ENCODE results near the gene ASIC4. TPM values are rescaled to one million over a fixed set of nuclear protein-coding genes. Genes with fewer than 3 reads are reported as not detected.

ASIC4 gene
- total RNA-seq, 5 donors from 2014 or later (not counting 1 experiment from before 2014, with no cell fraction given) = 0.09 to 0.35 (median 0.20) TPM; not detected in 2

- H3K4me1 Mint-ChIP-seq = peaks cover 6 to 12% (median 7%) of the 10 kb centered on the region in 3 donors
- no peak for ATAC-seq (replicated peaks in 1 of 4)
- no peak overlapping the region for H3K27ac ChIP-seq (ENCODE audit: low read length)
- H3K27me3 ChIP-seq (replicated peaks in 1 of 2; ENCODE audit: control insufficient read depth in 2 of 2, extremely low read depth in 1 of 2, insufficient read depth in 2 of 2, low read length in 1 of 2) = peaks cover 2 to 88% of the 10 kb centered on the region in 2 experiments
- H3K36me3 Mint-ChIP-seq = no peaks in the 10 kb centered on the region
- no peak overlapping the region for H3K4me3 ChIP-seq (ENCODE audit: control insufficient read depth in 1 of 2, extremely low read depth in 1 of 2, low read length in 1 of 2)
- peaks cover 30 to 53% of the 10 kb centered on the region in 2 donors for H3K27me3 Mint-ChIP-seq
- ChIA-PET CTCF (interaction anchor here in 1 of 2 donors (0.6 kb wide), 2 partner anchors 9 to 92 kb away, joined by 3 to 4 read pairs; no protein-coding TSS in a partner anchor), POLR2A (no interaction called here)
- peak overlapping the region; percentile 39 to 59 (median 44) for H3K4me3 Mint-ChIP-seq
- no peak for DNase-seq
- peak overlapping the region in 1 of 2 donors; percentile 61 for H3K27ac Mint-ChIP-seq
- 88% methylated on average over 10 of the region's 12 CpGs for WGBS (ENCODE audit: insufficient coverage)
- H3K36me3 ChIP-seq (ENCODE audit: control insufficient read depth in 2 of 2, extremely low read depth in 1 of 2, insufficient read depth in 1 of 2, low read length in 1 of 2) = no peaks in the 10 kb centered on the region
- H3K9me3 Mint-ChIP-seq = no peaks in the 10 kb centered on the region
- peaks cover 0 to 23% of the 10 kb centered on the region in 2 experiments for H3K4me1 ChIP-seq (ENCODE audit: control insufficient read depth in 1 of 2, extremely low read depth in 1 of 2, insufficient read depth in 2 of 2, low read length in 2 of 2)
- no peaks in the 10 kb centered on the region for H3K9me3 ChIP-seq
Observed at GRCh38 chr2:219553463-219553963, 39.2 kb downstream of the ASIC4 start.

DNA sequence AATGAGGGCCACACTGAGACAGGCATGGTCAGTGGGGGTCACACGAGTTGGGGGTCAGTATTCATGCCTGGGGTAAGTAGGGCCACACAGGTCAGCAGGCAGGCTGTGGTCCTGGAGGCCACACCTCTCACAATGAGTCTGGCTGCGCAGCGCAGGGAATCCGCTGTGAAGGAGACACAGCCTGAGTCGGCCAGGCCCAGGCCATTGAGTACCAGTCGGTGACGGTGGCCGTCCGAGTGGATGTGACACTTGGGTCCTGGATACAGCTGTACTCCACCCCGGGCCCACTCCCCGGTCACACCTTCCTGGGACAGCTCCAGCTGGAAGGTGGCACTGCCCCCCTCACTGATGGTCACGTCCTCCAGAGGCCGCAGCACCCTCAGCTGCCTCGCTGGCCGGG is 40.1 kb downstream of the ASIC4 start:
- H3K4me3 ChIP-seq (ENCODE audit: control insufficient read depth in 1 of 2, extremely low read depth in 1 of 2, low read length in 1 of 2) = no peak overlapping the region
- 93% methylated on average over 9 of the region's 15 CpGs for WGBS (ENCODE audit: insufficient coverage)
- DNase-seq (no peak), ATAC-seq (replicated peaks in 1 of 4) (no peak)
- Mint-ChIP-seq H3K4me1 (peaks cover 6 to 12% (median 7%) of the 10 kb centered on the region in 3 donors), H3K4me3 (no peak overlapping the region), H3K36me3 (no peaks in the 10 kb centered on the region), H3K27ac (peak overlapping the region in 1 of 2 donors; percentile 8), H3K9me3 (no peaks in the 10 kb centered on the region), H3K27me3 (peaks cover 33 to 50% of the 10 kb centered on the region in 2 donors)
- ChIA-PET POLR2A (no interaction called here), CTCF (interaction anchor here in 1 of 2 donors (0.6 to 0.7 kb wide), 2 partner anchors 91 to 496 kb away, joined by 3 to 4 read pairs; no protein-coding TSS in a partner anchor)
- no peaks in the 10 kb centered on the region for H3K9me3 ChIP-seq
- no peak overlapping the region for H3K27ac ChIP-seq (ENCODE audit: low read length)
- H3K4me1 ChIP-seq (ENCODE audit: control insufficient read depth in 1 of 2, extremely low read depth in 1 of 2, insufficient read depth in 2 of 2, low read length in 2 of 2) = peaks cover 0 to 23% of the 10 kb centered on the region in 2 experiments
- H3K36me3 ChIP-seq (ENCODE audit: control insufficient read depth in 2 of 2, extremely low read depth in 1 of 2, insufficient read depth in 1 of 2, low read length in 1 of 2) = no peaks in the 10 kb centered on the region
- H3K27me3 ChIP-seq (replicated peaks in 1 of 2; ENCODE audit: control insufficient read depth in 2 of 2, extremely low read depth in 1 of 2, insufficient read depth in 2 of 2, low read length in 1 of 2) = peaks cover 2 to 87% of the 10 kb centered on the region in 2 experiments

- Histone ChIP-seq H3K9me3 (no peaks in the 10 kb centered on the region), H3K27me3 (replicated peaks in 1 of 2; ENCODE audit: control insufficient read depth in 2 of 2, extremely low read depth in 1 of 2, insufficient read depth in 2 of 2, low read length in 1 of 2) (peaks cover 2 to 82% of the 10 kb centered on the region in 2 experiments), H3K4me1 (ENCODE audit: control insufficient read depth in 1 of 2, extremely low read depth in 1 of 2, insufficient read depth in 2 of 2, low read length in 2 of 2) (peaks cover 0 to 23% of the 10 kb centered on the region in 2 experiments), H3K4me3 (ENCODE audit: control insufficient read depth in 1 of 2, extremely low read depth in 1 of 2, low read length in 1 of 2) (no peak overlapping the region), H3K36me3 (ENCODE audit: control insufficient read depth in 2 of 2, extremely low read depth in 1 of 2, insufficient read depth in 1 of 2, low read length in 1 of 2) (no peaks in the 10 kb centered on the region), H3K27ac (ENCODE audit: low read length) (no peak overlapping the region)
- ChIA-PET POLR2A (no interaction called here), CTCF (no interaction called here)
- no peak overlapping the region for H3K27ac Mint-ChIP-seq
- no peaks in the 10 kb centered on the region for H3K36me3 Mint-ChIP-seq
- H3K4me3 Mint-ChIP-seq = no peak overlapping the region
- peaks cover 33 to 40% of the 10 kb centered on the region in 2 donors for H3K27me3 Mint-ChIP-seq
- no peaks in the 10 kb centered on the region for H3K9me3 Mint-ChIP-seq
- DNase-seq (no peak), ATAC-seq (replicated peaks in 1 of 4) (no peak)
- peaks cover 6 to 10% (median 7%) of the 10 kb centered on the region in 3 donors for H3K4me1 Mint-ChIP-seq
- 93% methylated on average over 19 of the region's 20 CpGs for WGBS (ENCODE audit: insufficient coverage)
Observed at GRCh38 chr2:219555956-219556355, 41.7 kb downstream of the ASIC4 start.

- no peak overlapping the region for H3K4me3 Mint-ChIP-seq
Observed at GRCh38 chr2:219556413-219556812, 42.1 kb downstream of the ASIC4 start.

DNA sequence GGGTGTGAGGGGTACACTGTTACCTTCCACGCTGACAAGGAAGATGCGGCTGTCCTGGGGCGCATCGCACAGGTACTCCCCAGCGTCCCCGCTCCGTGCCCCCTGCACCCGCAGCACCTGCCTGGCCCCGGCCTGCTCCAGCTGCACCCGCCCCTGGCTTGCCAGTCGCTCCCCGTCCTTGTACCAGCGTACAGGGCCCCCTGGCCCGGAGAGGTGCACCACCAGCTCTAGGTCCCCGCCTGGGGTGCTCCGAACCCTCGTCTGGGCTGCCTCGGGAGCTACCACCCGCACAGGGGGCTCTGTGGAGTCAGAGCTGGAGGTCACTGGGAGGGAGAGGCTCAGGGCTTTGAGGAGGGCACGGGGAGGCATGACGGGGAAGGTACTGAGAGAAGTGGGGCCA is 43.0 kb downstream of the ASIC4 start:
- ATAC-seq (replicated peaks in 1 of 4) = no peak
- H3K27me3 Mint-ChIP-seq = peaks cover 28 to 36% of the 10 kb centered on the region in 2 donors
- H3K4me1 Mint-ChIP-seq = peaks cover 0 to 5% (median 4%) of the 10 kb centered on the region in 3 donors
- no peak overlapping the region for H3K27ac ChIP-seq (ENCODE audit: low read length)
- POLR2A ChIA-PET = no interaction called here
- H3K36me3 ChIP-seq (ENCODE audit: control insufficient read depth in 2 of 2, extremely low read depth in 1 of 2, insufficient read depth in 1 of 2, low read length in 1 of 2) = no peaks in the 10 kb centered on the region
- no peak overlapping the region for H3K4me3 ChIP-seq (ENCODE audit: control insufficient read depth in 1 of 2, extremely low read depth in 1 of 2, low read length in 1 of 2)
- WGBS (ENCODE audit: insufficient coverage) = 82% methylated on average over 20 of the region's 21 CpGs
- H3K4me3 Mint-ChIP-seq = no peak overlapping the region
- H3K36me3 Mint-ChIP-seq = no peaks in the 10 kb centered on the region
- peaks cover 0 to 12% of the 10 kb centered on the region in 2 experiments for H3K4me1 ChIP-seq (ENCODE audit: control insufficient read depth in 1 of 2, extremely low read depth in 1 of 2, insufficient read depth in 2 of 2, low read length in 2 of 2)
- no peak overlapping the region for H3K27ac Mint-ChIP-seq
- H3K27me3 ChIP-seq (replicated peaks in 1 of 2; ENCODE audit: control insufficient read depth in 2 of 2, extremely low read depth in 1 of 2, insufficient read depth in 2 of 2, low read length in 1 of 2) = peaks cover 0 to 82% of the 10 kb centered on the region in 2 experiments
- H3K9me3 ChIP-seq = no peaks in the 10 kb centered on the region
- no peak for DNase-seq
- CTCF ChIA-PET = no interaction called here
- no peaks in the 10 kb centered on the region for H3K9me3 Mint-ChIP-seq

More at GRCh38 chr2:219556413-219556812, 42.1 kb downstream of the ASIC4 start:
- peaks cover 0 to 82% of the 10 kb centered on the region in 2 experiments for H3K27me3 ChIP-seq (replicated peaks in 1 of 2; ENCODE audit: control insufficient read depth in 2 of 2, extremely low read depth in 1 of 2, insufficient read depth in 2 of 2, low read length in 1 of 2)
- H3K9me3 ChIP-seq = no peaks in the 10 kb centered on the region
- peaks cover 0 to 21% of the 10 kb centered on the region in 2 experiments for H3K4me1 ChIP-seq (ENCODE audit: control insufficient read depth in 1 of 2, extremely low read depth in 1 of 2, insufficient read depth in 2 of 2, low read length in 2 of 2)
- H3K36me3 ChIP-seq (ENCODE audit: control insufficient read depth in 2 of 2, extremely low read depth in 1 of 2, insufficient read depth in 1 of 2, low read length in 1 of 2) = no peaks in the 10 kb centered on the region
- H3K36me3 Mint-ChIP-seq = no peaks in the 10 kb centered on the region
- DNase-seq = no peak
- no peaks in the 10 kb centered on the region for H3K9me3 Mint-ChIP-seq
- no peak overlapping the region for H3K27ac Mint-ChIP-seq
- peaks cover 6 to 9% (median 7%) of the 10 kb centered on the region in 3 donors for H3K4me1 Mint-ChIP-seq
- WGBS (ENCODE audit: insufficient coverage) = 87% methylated on average over 17 of the region's 19 CpGs
- POLR2A ChIA-PET = no interaction called here
- ATAC-seq (replicated peaks in 1 of 4) = no peak
- H3K27me3 Mint-ChIP-seq = peaks cover 31 to 39% of the 10 kb centered on the region in 2 donors
- no peak overlapping the region for H3K4me3 ChIP-seq (ENCODE audit: control insufficient read depth in 1 of 2, extremely low read depth in 1 of 2, low read length in 1 of 2)
- CTCF ChIA-PET = no interaction called here
- no peak overlapping the region for H3K27ac ChIP-seq (ENCODE audit: low read length)

DNA sequence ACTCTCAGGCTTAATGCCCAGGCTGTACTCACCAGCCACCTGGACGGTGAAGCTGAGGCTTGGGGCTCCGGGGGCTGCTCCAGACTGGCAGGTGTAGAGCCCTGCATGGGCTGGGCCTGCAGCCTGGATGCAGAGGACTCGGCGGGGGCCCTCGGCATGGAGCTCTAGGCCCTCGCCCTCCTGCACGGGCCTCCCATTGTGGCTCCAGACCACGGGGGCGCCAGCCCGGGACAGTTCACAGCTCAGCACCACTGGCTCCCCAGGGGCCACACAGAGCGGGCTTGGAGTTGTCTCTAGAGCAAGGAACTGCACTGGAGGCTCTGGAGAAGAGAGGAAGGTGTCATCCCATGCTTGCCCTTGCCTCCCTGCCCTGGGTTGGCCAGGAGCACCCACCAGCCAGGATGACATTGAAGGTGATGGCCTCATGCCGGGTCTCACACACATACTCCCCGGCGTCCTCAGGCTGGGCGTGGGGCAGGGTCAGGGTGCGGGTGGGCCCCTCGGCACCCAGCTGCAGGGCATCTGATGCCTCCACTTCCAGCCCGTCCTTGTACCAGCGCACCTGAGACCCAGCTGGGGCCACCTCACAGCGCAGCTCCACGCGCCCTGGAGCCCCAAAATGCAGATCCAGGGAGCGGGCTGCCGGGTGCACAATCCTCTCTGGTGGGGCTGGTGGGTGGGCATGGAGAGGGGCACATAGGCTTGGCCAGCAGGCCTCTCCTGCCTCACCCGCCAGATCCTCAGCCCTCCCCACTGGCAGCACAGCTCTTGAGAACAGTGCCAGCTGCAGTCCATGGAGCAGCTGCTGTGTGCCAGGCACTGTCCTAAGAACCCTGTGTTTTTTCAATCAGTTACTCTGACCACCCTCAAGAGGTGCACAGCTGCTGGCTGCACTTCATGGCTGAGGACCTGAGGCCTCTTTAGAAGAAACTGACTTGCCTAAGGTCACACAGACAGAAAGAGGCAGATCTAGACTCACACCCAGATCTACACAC is 43.8 kb downstream of the ASIC4 start:
- Histone ChIP-seq H3K4me1 (ENCODE audit: control insufficient read depth in 1 of 2, extremely low read depth in 1 of 2, insufficient read depth in 2 of 2, low read length in 2 of 2) (peaks cover 0 to 4% of the 10 kb centered on the region in 2 experiments), H3K9me3 (no peaks in the 10 kb centered on the region), H3K36me3 (ENCODE audit: control insufficient read depth in 2 of 2, extremely low read depth in 1 of 2, insufficient read depth in 1 of 2, low read length in 1 of 2) (no peaks in the 10 kb centered on the region), H3K27ac (ENCODE audit: low read length) (no peak overlapping the region), H3K27me3 (replicated peaks in 1 of 2; ENCODE audit: control insufficient read depth in 2 of 2, extremely low read depth in 1 of 2, insufficient read depth in 2 of 2, low read length in 1 of 2) (peaks cover 0 to 81% of the 10 kb centered on the region in 2 experiments), H3K4me3 (ENCODE audit: control insufficient read depth in 1 of 2, extremely low read depth in 1 of 2, low read length in 1 of 2) (no peak overlapping the region)
- DNase-seq (no peak), ATAC-seq (replicated peaks in 1 of 4) (no peak)
- ChIA-PET CTCF (no interaction called here), POLR2A (no interaction called here)
- Mint-ChIP-seq H3K4me1 (peaks cover 0 to 5% (median 4%) of the 10 kb centered on the region in 3 donors), H3K27ac (no peak overlapping the region), H3K27me3 (peaks cover 28 to 35% of the 10 kb centered on the region in 2 donors), H3K4me3 (no peak overlapping the region), H3K36me3 (no peaks in the 10 kb centered on the region), H3K9me3 (no peaks in the 10 kb centered on the region)
- WGBS (ENCODE audit: insufficient coverage) = 87% methylated on average over 22 of the region's 25 CpGs
